OCI-LY1 (cell line): ENCODE data around the gene NCKAP5L.

ENCODE experiments used
- H2AFZ ChIP-seq: fragments of 200-600 bp; sonication (generic), shearing (Covaris generic); 2 replicates; pipeline ENCODE4 v1.6.0; 2014; ENCODE audit warnings: antibody characterized with exemption, mild to moderate bottlenecking, low read length
- H3F3A ChIP-seq: fragments of 200-600 bp; sonication (generic), shearing (Covaris generic); 2 replicates; pipeline ENCODE4 v1.6.0; 2014; ENCODE audit warnings: mild to moderate bottlenecking, antibody characterized with exemption, low read length, moderate library complexity; ENCODE audit not compliant: insufficient read depth
- H3K27ac ChIP-seq: fragments of 200-600 bp; sonication (generic); 2 replicates; pipeline ENCODE4 v1.5.1; 2014; ENCODE audit warnings: low read length, mixed run types, mild to moderate bottlenecking, low read depth; ENCODE audit not compliant: poor library complexity, severe bottlenecking
- H3K27me3 ChIP-seq: fragments of 200-600 bp; sonication (generic); 2 replicates; pipeline ENCODE4 v1.6.0; 2014; ENCODE audit warnings: antibody characterized with exemption, mild to moderate bottlenecking, low read length, moderate library complexity; ENCODE audit not compliant: insufficient read depth
- H3K36me3 ChIP-seq: fragments of 200-600 bp; sonication (generic); 2 replicates; pipeline ENCODE4 v1.6.1; 2014; ENCODE audit warnings: mild to moderate bottlenecking, antibody characterized with exemption, low read length, moderate library complexity, mixed read lengths; ENCODE audit not compliant: insufficient read depth
- H3K4me1 ChIP-seq: fragments of 200-600 bp; sonication (generic); 2 replicates; pipeline ENCODE4 v1.5.1; 2014; ENCODE audit warnings: mild to moderate bottlenecking, low read length, moderate library complexity; ENCODE audit not compliant: insufficient read depth, severe bottlenecking
- H3K4me2 ChIP-seq: fragments of 200-600 bp; sonication (generic), shearing (Covaris generic); 2 replicates; pipeline ENCODE4 v1.6.1; 2014; ENCODE audit warnings: low read length
- H3K4me3 ChIP-seq: fragments of 200-600 bp; sonication (generic); 2 replicates; pipeline ENCODE4 v1.5.1; 2014; ENCODE audit warnings: low read length, low read depth, mild to moderate bottlenecking, mixed read lengths; ENCODE audit not compliant: poor library complexity, severe bottlenecking
- H3K79me2 ChIP-seq: fragments of 200-600 bp; shearing (Covaris generic); 2 replicates; pipeline ENCODE4 v1.6.1; 2016; ENCODE audit warnings: mixed run types, low read length, mixed read lengths; ENCODE audit not compliant: insufficient read depth
- H3K9ac ChIP-seq: fragments of 200-600 bp; sonication (generic), shearing (Covaris generic); 2 replicates; pipeline ENCODE4 v1.6.1; 2014; ENCODE audit warnings: mild to moderate bottlenecking, low read length, mixed read lengths
- H3K9me2 ChIP-seq: fragments of 200-600 bp; sonication (generic), shearing (Covaris generic); 2 replicates; pipeline ENCODE4 v1.6.1; 2014; ENCODE audit warnings: low read depth, mild to moderate bottlenecking, low read length, mixed read lengths
- H3K9me3 ChIP-seq: fragments of 200-600 bp; shearing (Covaris generic); 2 replicates; pipeline ENCODE4 v1.6.1; 2014; ENCODE audit warnings: low read length, mixed read lengths
- H4K20me1 ChIP-seq: fragments of 200-600 bp; sonication (generic), shearing (Covaris generic); 2 replicates; pipeline ENCODE4 v1.6.0; 2016; ENCODE audit warnings: mild to moderate bottlenecking, low read length; ENCODE audit not compliant: insufficient read depth
- CTCF ChIP-seq: fragments of 200-600 bp; sonication (generic), shearing (Covaris generic); IDR thresholded peaks from 2 replicates; pipeline ENCODE4 v1.5.1; 2017; ENCODE audit warnings: mild to moderate bottlenecking, antibody characterized with exemption, low read length, moderate library complexity, mixed read lengths
- EZH2 ChIP-seq: fragments of 200-600 bp; sonication (generic), shearing (Covaris generic); IDR thresholded peaks from 2 replicates; pipeline ENCODE4 v1.8.0; 2017; ENCODE audit warnings: borderline replicate concordance, mixed run types, mild to moderate bottlenecking, antibody characterized with exemption, low read length, moderate library complexity, mixed read lengths

The NCKAP5L gene

DNA sequence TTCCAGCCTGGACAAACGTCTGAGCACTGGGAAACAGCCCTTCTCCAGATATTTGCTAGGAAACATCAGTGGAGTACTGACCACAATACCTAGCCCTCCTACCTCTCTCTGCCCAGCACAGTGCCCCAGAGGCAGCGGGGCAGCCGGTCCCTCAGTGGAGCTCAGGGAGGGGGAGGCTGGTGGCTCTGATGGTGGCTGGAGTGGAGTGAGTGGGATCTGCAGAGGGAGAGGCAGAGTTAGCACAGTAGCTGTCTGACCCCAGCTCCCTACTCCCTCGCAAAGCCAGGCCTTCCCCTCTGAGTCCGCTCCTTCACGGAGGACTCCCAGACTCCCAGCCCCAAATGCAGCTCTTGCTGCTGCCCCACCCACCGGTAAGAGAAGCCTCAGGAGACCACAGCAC is 30.0 kb downstream of the NCKAP5L start:
- Histone ChIP-seq H3K9me3 (no peaks in the 10 kb centered on the region), H3K4me3 (no peak overlapping the region), H3K9me2 (no peaks in the 10 kb centered on the region), H2AFZ (no peak overlapping the region), H4K20me1 (no peaks in the 10 kb centered on the region), H3K4me2 (no peak overlapping the region), H3K79me2 (no peaks in the 10 kb centered on the region), H3K9ac (no peak overlapping the region), H3K27me3 (no peaks in the 10 kb centered on the region), H3K27ac (no peak overlapping the region), H3K36me3 (peaks cover 5% of the 10 kb centered on the region; the same call in 1 of the 2 replicates), H3F3A (no peaks in the 10 kb centered on the region), H3K4me1 (no peaks in the 10 kb centered on the region)
- TF ChIP-seq EZH2 (no peak), CTCF (no peak)

- no peaks in the 10 kb centered on the region for H3K9me3 ChIP-seq
- H3K27me3 ChIP-seq: no peaks in the 10 kb centered on the region
- H4K20me1 ChIP-seq: no peaks in the 10 kb centered on the region
- H3K27ac ChIP-seq: no peak overlapping the region
- no peaks in the 10 kb centered on the region for H3K4me1 ChIP-seq
- no peak overlapping the region for H3K4me2 ChIP-seq
- no peaks in the 10 kb centered on the region for H3F3A ChIP-seq
- no peak overlapping the region for H3K4me3 ChIP-seq
- no peaks in the 10 kb centered on the region for H3K79me2 ChIP-seq
- no peak overlapping the region for H3K9ac ChIP-seq
- no peak overlapping the region for H2AFZ ChIP-seq
- no peak for TF ChIP-seq EZH2
- no peak for TF ChIP-seq CTCF
- no peaks in the 10 kb centered on the region for H3K9me2 ChIP-seq
- H3K36me3 ChIP-seq: peaks cover 5% of the 10 kb centered on the region; the same call in 1 of the 2 replicates
Observed at GRCh38 chr12:49797449-49797776, 30.8 kb downstream of the NCKAP5L start.

GRCh38 chr12:49796606-49797448 is 31.4 kb downstream of the NCKAP5L start:
- Histone ChIP-seq H3K4me1 (no peaks in the 10 kb centered on the region), H3K9me2 (no peaks in the 10 kb centered on the region)

More at GRCh38 chr12:49796606-49797448, 31.4 kb downstream of the NCKAP5L start:
- H3K9ac ChIP-seq: no peak overlapping the region
- H3K9me3 ChIP-seq: no peaks in the 10 kb centered on the region
- TF ChIP-seq EZH2: no peak
- no peak for TF ChIP-seq CTCF
- no peaks in the 10 kb centered on the region for H4K20me1 ChIP-seq
- no peak overlapping the region for H3K4me3 ChIP-seq
- peaks cover 5% of the 10 kb centered on the region; the same call in 1 of the 2 replicates for H3K36me3 ChIP-seq
- no peak overlapping the region for H3K27ac ChIP-seq
- H3F3A ChIP-seq: no peaks in the 10 kb centered on the region
- H3K27me3 ChIP-seq: no peaks in the 10 kb centered on the region
- no peak overlapping the region for H3K4me2 ChIP-seq
- no peaks in the 10 kb centered on the region for H3K79me2 ChIP-seq
- H2AFZ ChIP-seq: no peak overlapping the region
